Natural killer cell treated with Interleukin-12 subunit alpha and Interleukin-12 subunit beta and Interleukin-15 and Interleukin-18, amount 100 ng/mL, for 72 hours (primary cell): ENCODE results near the gene LRP1B. TPM values are rescaled to one million over a fixed set of nuclear protein-coding genes. Genes with fewer than 3 reads are reported as not detected.

ENCODE experiments used
- ATAC-seq, 2 donors: fragments of 150-1000 bp; cut with Tn5 transposase in 1 of 2; sonication (Bioruptor Pico), chemical (Tn5 transposase) in 1 of 2; 2 replicates each; pipeline ENCODE4 v1.10.0; 2021
- DNase-seq: peaks from one replicate; pipeline ENCODE4 v3.0.0; 2022; ENCODE audit warnings: low spot score
- H3K27ac Mint-ChIP-seq, 2 donors: 1 replicate in 1 of 2; 2 replicates in 1 of 2; pipeline ENCODE4 v1.8.0; 2022; ENCODE audit warnings: mixed read lengths in 2 of 2, mild to moderate bottlenecking in 1 of 2, moderate library complexity in 1 of 2
- H3K27me3 Mint-ChIP-seq, 2 donors: 1 replicate in 1 of 2; 2 replicates in 1 of 2; pipeline ENCODE4 v1.8.0; 2022; ENCODE audit warnings: mixed read lengths in 2 of 2
- H3K36me3 Mint-ChIP-seq: one replicate; pipeline ENCODE4 v1.8.0; 2022; ENCODE audit warnings: mixed read lengths
- H3K4me1 Mint-ChIP-seq, 2 donors: 1 replicate in 1 of 2; 2 replicates in 1 of 2; pipeline ENCODE4 v1.8.0; 2022; ENCODE audit warnings: low read depth in 2 of 2, mixed read lengths in 2 of 2, mild to moderate bottlenecking in 1 of 2
- H3K4me3 Mint-ChIP-seq: one replicate; pipeline ENCODE4 v1.8.0; 2022; ENCODE audit warnings: mixed read lengths
- H3K9me3 Mint-ChIP-seq: 2 replicates; pipeline ENCODE4 v1.8.0; 2022; ENCODE audit warnings: mixed read lengths
- total RNA-seq, 2 donors: library from RNA; stranded (reverse); gene quantifications; one replicate each; pipeline ENCODE4 v1.2.3, GENCODE V29; 2022

Gene LRP1B
- total RNA-seq, 2 donors from 2014 or later, result not detected

DNA sequence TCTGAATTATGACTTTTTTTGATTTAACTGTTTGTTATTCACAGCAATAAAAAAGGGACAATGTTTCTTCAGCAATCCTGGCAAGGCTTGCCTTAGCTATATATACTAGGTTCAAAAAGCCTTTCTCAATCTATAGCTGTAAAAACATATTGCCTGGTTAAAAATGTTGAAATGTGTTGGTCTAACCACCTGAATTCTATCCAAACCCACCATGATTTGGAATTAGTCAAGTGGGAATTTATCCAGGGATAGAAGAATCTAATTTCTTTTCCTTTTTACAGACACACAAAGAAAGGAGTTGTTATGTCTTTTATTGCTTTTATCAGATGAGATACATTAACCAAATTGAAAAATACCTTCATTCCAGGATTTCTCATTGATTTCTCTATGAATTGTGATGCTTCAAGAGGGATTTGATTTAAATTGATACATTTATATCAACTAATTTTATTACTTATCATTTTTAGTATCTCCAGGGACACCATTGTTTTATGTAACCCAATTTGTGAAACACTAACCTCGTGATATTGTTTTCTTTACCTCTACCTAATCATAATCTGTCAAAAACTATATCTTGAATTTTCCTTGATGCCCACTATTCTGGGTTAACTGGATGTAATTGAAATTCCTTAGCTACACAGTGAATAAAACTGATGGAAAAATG is 88.1 kb downstream of the LRP1B start:
- ATAC-seq (no peak), DNase-seq (no peak)
- Mint-ChIP-seq H3K36me3 (no peaks in the 10 kb centered on the region), H3K27me3 (no peaks in the 10 kb centered on the region), H3K27ac (no peak overlapping the region), H3K9me3 (no peaks in the 10 kb centered on the region), H3K4me3 (no peak overlapping the region), H3K4me1 (no peaks in the 10 kb centered on the region)

DNA sequence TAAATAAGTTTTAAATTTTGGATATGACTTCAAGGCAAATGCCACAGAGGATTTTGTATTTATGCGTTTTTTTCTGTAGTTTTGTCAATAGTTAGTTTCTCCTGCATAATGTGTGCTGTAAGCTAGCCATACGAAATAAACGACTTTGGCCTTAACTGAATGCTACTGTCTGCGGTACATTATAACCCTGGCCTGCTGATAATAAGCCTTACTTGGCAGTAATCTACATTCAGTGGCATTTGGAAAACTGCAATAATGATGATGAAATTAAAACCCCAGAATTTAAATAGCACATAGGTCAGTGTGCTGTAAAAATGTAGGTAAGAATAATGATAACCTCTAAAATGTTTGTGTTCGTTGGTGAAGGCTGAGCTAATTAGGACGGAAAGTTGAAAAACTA is 88.8 kb downstream of the LRP1B start:
- ATAC-seq, result no peak
- H3K27ac Mint-ChIP-seq, result no peak overlapping the region
- no peaks in the 10 kb centered on the region for H3K4me1 Mint-ChIP-seq
- no peaks in the 10 kb centered on the region for H3K27me3 Mint-ChIP-seq
- H3K9me3 Mint-ChIP-seq, result no peaks in the 10 kb centered on the region
- no peak overlapping the region for H3K4me3 Mint-ChIP-seq
- H3K36me3 Mint-ChIP-seq, result no peaks in the 10 kb centered on the region
- no peak for DNase-seq

DNA sequence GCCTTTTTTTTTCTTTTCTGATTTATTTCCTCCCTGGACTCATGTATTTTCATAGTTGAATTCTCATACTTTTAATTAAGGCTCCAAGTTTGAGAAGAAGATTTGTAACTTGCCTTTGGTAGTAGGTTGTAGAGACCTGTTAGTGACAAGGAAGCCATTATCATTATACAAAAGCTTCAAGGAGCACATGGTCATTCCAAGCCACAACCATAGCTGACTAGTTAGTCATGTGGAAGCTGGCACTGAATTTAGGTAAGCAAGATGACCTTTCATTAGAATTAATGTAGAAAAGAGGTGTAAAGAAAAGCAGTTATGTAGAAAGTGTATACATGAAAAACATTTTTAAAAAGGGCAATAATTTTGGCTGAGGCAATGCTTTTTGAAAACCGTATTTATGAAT is 89.7 kb downstream of the LRP1B start:
- Mint-ChIP-seq H3K27ac (no peak overlapping the region), H3K4me3 (no peak overlapping the region), H3K27me3 (no peaks in the 10 kb centered on the region), H3K9me3 (no peaks in the 10 kb centered on the region), H3K4me1 (no peaks in the 10 kb centered on the region), H3K36me3 (no peaks in the 10 kb centered on the region)
- DNase-seq (no peak), ATAC-seq (no peak)

DNA sequence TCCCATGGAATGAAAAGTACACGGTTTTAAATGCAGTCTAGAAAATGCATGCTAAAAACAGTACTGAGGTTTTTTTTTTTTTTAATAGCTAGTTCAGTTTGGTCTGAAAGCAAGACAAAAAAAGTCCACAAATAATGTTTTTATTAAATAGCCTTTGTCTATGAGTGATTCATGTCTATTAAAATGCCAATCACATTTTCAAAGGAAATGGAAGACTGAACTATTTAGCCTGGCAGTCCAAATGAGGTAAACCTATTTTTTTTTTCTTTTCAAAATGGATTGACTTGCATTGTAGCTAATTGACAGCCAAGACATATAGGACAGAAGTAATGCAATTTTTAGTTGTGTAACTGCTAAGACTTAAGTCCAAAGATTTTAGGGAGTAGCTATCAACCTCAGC is 90.3 kb downstream of the LRP1B start:
- Mint-ChIP-seq H3K27me3 (no peaks in the 10 kb centered on the region), H3K27ac (no peak overlapping the region), H3K4me1 (no peaks in the 10 kb centered on the region), H3K9me3 (no peaks in the 10 kb centered on the region), H3K36me3 (no peaks in the 10 kb centered on the region), H3K4me3 (no peak overlapping the region)
- no peak for ATAC-seq
- DNase-seq, result no peak

DNA sequence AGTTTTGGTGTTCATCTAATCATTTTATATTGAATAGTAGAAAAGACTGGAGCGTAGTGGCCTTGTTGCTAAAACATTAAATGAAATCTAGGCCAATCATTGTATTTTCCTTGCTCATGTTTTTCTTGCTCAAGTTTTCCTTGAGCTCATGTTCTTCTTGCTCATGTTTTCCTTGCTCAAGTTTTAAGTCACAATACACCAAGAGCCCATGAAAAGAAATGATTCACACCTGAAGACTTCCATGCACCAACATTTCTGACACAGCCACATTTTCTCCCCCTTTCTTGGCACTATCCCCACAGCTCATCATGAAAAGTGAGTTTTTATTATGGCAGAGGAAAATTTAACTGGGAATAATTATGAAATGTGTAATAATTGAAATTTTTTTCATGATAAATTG is 92.0 kb downstream of the LRP1B start:
- Mint-ChIP-seq H3K27ac (no peak overlapping the region), H3K36me3 (no peaks in the 10 kb centered on the region), H3K9me3 (peaks cover 5% of the 10 kb centered on the region), H3K4me1 (no peaks in the 10 kb centered on the region), H3K4me3 (no peak overlapping the region), H3K27me3 (no peaks in the 10 kb centered on the region)
- ATAC-seq, result no peak
- DNase-seq, result no peak

DNA sequence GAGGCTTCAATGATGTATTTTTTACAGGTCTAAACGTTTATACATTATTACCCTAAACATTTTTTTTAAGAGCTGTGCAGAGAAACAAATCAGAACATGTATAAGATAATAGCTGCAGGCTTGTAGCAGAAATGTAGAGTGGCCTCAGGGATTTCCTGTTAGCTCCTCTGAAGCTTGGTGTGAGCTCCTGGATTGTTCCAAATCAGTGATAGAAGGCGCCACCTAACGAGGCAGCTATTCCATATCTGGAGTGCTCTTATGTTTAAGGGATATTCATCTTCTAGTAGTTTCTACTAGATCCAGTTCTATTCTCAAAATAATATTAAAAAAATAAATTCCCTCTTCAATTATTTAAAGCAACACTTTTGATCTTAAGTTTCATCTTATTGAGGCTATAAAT is 93.1 kb downstream of the LRP1B start:
- Mint-ChIP-seq H3K27ac (no peak overlapping the region), H3K9me3 (peaks cover 6% of the 10 kb centered on the region), H3K4me1 (no peaks in the 10 kb centered on the region), H3K36me3 (no peaks in the 10 kb centered on the region), H3K27me3 (no peaks in the 10 kb centered on the region), H3K4me3 (no peak overlapping the region)
- DNase-seq (no peak), ATAC-seq (no peak)

DNA sequence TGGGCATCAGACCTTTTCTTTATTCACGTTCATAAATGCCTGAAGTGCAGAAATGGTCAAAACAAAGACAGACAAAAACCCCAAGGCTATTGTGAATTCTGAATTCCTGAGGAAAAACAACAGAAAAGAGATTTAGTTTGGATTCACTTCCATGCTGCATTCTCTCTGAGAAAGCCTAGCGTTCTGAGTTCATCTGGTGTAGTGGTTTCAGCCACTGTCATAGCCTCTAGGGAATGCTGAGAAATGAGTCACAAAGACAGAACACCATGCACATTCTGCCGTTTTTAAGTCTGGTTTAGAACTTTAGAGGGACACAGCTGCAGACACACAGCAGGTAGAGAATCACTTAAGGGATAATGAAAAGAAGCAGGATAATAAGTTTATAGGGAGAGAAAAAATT is 93.8 kb downstream of the LRP1B start:
- Mint-ChIP-seq H3K9me3 (peaks cover 10% of the 10 kb centered on the region), H3K36me3 (no peaks in the 10 kb centered on the region), H3K4me3 (no peak overlapping the region), H3K27me3 (no peaks in the 10 kb centered on the region), H3K27ac (no peak overlapping the region), H3K4me1 (no peaks in the 10 kb centered on the region)
- no peak for ATAC-seq
- DNase-seq, result no peak

DNA sequence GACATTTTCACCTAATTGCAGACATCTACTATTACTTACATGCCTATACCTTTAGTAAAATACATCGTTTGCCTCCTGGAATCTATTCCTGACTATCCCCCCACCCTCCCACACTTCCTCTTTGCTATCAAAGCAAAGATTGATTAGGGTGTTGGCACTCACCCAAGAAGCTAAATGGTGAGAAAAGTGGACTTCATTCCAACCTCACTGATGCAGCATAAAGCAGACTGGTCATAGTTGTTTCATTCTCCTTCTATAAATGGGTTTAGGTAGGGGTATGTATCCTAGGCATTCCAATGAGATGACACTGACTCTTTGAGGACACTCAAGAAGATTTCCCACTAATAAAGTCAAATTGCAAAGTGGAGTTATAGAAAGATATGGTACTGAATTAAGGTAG is 97.4 kb downstream of the LRP1B start:
- Mint-ChIP-seq H3K27ac (no peak overlapping the region), H3K27me3 (no peaks in the 10 kb centered on the region), H3K4me1 (no peaks in the 10 kb centered on the region), H3K36me3 (no peaks in the 10 kb centered on the region), H3K9me3 (peaks cover 17% of the 10 kb centered on the region), H3K4me3 (no peak overlapping the region)
- ATAC-seq (no peak), DNase-seq (no peak)

DNA sequence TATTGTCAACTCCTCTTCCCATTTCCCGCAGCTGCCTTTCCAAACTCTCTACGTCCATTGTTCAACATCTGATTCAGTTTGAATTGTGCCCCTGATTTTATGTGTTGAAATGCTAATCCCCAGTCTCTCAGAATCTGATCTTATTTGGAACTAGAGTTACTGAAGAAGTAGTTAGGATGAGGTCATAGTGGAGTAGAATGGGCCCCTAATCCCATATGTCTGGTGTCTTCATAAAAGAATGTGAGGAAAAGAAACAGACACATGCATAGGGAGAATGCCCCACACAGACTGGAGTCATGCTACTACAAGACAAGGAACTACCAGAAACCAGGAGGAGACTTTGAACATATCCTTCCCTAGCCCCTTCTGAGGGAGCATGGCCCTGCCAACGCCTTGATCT is 99.2 kb downstream of the LRP1B start:
- Mint-ChIP-seq H3K9me3 (peaks cover 20% of the 10 kb centered on the region), H3K36me3 (no peaks in the 10 kb centered on the region), H3K27me3 (no peaks in the 10 kb centered on the region), H3K4me1 (no peaks in the 10 kb centered on the region), H3K4me3 (no peak overlapping the region), H3K27ac (no peak overlapping the region)
- ATAC-seq (no peak), DNase-seq (no peak)

DNA sequence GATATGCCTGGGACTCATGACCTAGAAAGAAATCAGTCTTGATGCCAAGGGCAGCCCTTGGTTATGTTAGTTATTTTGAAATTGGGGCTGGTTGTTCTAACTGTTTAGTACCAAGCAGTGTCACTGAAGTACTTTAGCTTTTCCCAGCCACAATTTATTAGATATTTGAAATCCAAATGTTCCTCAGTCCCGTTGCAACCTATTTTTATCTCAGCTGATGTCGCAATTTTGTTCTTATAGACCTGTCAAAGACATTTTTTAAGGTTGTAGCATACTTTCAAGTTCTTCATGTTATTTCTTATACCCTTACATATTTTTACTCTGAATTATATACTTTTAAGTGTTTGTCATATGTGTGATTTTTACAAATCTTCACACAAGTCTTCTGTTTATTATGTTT is 100.1 kb downstream of the LRP1B start:
- Mint-ChIP-seq H3K36me3 (no peaks in the 10 kb centered on the region), H3K27me3 (no peaks in the 10 kb centered on the region), H3K27ac (no peak overlapping the region), H3K4me1 (no peaks in the 10 kb centered on the region), H3K9me3 (peaks cover 20% of the 10 kb centered on the region), H3K4me3 (no peak overlapping the region)
- ATAC-seq (no peak), DNase-seq (no peak)

DNA sequence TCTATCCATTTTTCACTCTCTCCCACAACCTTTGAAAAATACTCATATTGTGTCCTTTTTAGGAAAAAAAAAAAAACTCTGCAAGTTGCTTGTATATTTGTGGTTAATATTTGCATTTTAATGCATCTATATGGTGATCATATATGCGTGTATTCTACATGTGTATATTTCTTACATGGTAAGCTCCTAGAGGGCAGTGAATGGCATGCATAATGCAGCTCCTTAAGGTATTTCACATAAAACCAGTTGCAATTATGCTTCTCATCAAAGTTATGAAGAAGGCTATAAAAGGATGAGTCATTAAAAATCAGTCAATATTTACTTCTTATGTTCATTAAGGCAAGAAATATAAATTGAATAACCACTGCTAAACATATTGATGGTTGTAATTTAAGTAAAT is 100.8 kb downstream of the LRP1B start:
- Mint-ChIP-seq H3K4me3 (no peak overlapping the region), H3K27me3 (no peaks in the 10 kb centered on the region), H3K27ac (no peak overlapping the region), H3K4me1 (no peaks in the 10 kb centered on the region), H3K36me3 (no peaks in the 10 kb centered on the region), H3K9me3 (peaks cover 20% of the 10 kb centered on the region)
- no peak for DNase-seq
- no peak for ATAC-seq

DNA sequence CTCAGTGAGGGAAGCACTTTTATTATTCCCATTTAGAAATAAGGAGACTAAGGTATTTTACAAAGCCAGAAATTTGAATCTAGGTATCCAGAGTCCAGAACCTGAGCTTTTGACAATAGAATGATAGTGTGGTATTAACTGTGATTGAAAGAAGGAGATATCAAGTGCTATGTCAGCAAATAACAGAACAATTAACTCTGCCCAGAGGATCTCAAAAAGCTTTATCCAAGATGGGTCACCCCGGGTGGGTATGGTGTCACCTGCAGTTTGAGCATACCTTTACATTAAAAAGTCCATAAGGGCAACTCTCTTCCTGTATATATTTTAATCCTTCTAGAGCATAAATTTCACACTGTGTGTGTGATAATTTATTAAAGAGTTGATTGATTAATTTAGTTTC is 105.4 kb downstream of the LRP1B start:
- ATAC-seq (no peak), DNase-seq (no peak)
- H3K4me3 Mint-ChIP-seq, result no peak overlapping the region
- no peaks in the 10 kb centered on the region for H3K4me1 Mint-ChIP-seq
- peaks cover 3% of the 10 kb centered on the region for H3K9me3 Mint-ChIP-seq
- no peaks in the 10 kb centered on the region for H3K36me3 Mint-ChIP-seq
- no peaks in the 10 kb centered on the region for H3K27me3 Mint-ChIP-seq
- no peak overlapping the region for H3K27ac Mint-ChIP-seq

DNA sequence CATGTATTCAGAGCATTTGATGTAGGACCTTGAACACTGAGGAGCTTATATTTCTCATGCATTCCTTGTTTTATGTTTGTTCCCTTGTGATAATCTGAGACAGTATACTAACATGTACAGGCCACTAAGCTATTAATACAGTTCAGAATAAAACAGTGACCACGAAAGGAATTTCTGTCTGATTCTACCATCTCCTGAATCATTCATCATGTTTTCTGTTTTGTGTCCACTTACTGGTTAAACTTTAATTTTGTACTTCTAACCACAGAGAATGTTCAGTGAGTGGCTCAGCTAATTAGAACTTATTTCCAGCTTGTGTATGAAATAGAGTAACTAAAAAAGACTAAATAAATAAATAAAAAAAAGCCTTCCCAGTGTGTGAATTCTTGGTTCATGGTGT is 110.4 kb downstream of the LRP1B start:
- H3K4me3 Mint-ChIP-seq, result no peak overlapping the region
- no peaks in the 10 kb centered on the region for H3K27me3 Mint-ChIP-seq
- no peaks in the 10 kb centered on the region for H3K4me1 Mint-ChIP-seq
- DNase-seq, result no peak
- peaks cover 10% of the 10 kb centered on the region for H3K9me3 Mint-ChIP-seq
- H3K36me3 Mint-ChIP-seq, result no peaks in the 10 kb centered on the region
- no peak overlapping the region for H3K27ac Mint-ChIP-seq
- ATAC-seq, result no peak

DNA sequence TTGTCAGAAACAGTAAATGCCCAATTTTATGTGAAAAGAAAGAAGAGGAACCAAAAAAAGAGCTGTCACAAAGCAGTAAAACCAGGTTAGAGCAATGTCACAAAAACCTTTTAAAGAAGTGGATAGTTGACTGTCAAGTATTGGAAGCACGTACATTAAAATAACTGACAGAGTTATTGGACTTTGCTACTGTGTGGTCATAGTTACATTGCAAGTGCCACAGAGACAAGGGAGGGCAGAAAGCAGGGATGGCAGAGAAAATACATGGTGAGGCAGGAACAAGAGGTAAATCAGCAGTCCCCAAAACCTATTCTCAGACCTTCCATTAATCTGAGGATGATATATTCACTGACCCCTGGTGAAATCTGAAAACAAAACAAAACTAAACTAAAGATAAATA is 116.3 kb downstream of the LRP1B start:
- Mint-ChIP-seq H3K4me1 (no peaks in the 10 kb centered on the region), H3K36me3 (no peaks in the 10 kb centered on the region), H3K27me3 (no peaks in the 10 kb centered on the region), H3K27ac (no peak overlapping the region), H3K9me3 (peaks cover 11% of the 10 kb centered on the region), H3K4me3 (no peak overlapping the region)
- no peak for ATAC-seq
- no peak for DNase-seq

DNA sequence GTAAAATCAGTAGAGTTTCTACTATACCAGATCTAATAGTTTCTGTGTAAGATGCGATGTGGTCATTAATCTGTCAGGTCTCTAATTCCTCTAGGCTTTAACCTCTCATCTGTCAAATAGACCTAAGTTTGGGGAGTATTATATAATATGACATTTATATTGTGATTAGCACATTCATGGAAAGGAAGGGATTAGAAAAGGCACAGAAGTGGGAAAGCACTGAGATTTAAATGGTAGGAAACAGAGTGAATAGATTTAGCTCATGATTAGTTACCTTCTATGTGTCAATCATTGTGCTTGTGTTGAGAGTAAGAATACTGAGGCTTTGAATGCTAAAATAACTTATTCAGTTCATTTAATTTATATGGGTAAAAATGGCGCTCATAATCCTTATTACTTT is 118.0 kb downstream of the LRP1B start:
- Mint-ChIP-seq H3K27ac (no peak overlapping the region), H3K4me3 (no peak overlapping the region), H3K36me3 (no peaks in the 10 kb centered on the region), H3K4me1 (no peaks in the 10 kb centered on the region), H3K27me3 (no peaks in the 10 kb centered on the region), H3K9me3 (peaks cover 15% of the 10 kb centered on the region)
- no peak for ATAC-seq
- no peak for DNase-seq
